HuH-7 (cell line): ENCODE measurements around the gene ENOX1.
"Not testable (repeated sequence)": the region's sequence is repeated elsewhere in the genome, so short reads cannot be mapped to it uniquely, and the experiment has no call there.

Experiments used
- DNase-seq: peaks from one replicate; pipeline ENCODE4 v3.0.0; 2011; ENCODE audit warnings: low spot score

ENOX1 gene

DNA sequence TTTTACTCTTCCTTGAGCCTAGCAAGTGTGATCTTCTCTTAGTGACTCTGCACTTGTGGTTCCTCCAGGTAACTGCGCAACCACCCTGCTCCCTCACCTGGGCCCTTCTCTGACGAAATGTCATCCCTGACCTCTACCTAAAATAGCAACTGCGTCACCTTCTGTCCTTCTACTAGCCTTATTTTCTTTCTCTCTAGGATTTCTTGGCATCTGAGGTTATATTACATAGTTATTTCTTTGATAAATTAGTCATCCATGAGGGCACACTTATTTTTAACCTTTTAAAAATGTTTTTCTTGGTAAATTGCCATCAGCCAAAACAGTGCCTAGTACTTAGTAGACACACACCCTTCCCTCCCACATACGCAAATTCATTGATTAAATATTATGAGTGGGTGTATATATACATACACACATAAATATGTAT, 355.5 kb downstream of the ENOX1 start:
- no peak for DNase-seq

DNA sequence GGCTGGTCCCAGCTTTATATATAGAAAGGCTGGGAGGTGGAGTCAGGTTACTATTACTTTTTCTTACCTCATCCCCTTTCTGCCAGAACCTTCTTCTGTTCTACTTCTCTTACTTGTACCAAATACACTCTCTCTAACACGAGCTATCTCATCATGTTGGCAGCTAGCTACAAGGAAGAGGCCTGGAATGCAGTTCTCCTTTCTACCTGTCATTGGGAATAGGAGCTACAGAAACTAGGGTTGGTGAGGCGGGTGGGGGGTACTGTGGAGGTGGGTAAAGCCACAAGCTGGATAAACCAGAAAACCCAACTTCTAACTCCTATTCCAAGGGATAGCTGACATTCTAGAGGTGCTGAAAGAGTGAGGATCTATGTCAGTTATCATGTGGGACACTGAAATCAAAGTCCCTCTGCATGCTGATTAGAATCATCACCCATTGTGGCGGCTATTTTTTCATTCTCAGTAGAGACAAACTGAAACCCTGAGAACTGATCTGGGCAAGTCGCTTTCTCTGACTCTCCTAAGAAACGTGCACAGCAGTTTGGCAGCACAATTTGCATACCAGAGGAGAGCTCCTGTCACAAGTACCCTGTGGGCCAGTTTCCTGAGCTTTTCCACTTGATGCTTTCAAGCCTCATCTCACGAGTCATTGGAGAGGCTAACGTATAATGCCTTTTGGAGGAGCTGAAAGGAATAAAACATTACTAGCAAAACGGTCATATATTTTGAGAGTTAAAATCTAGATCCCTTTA, 358.1 kb downstream of the ENOX1 start:
- DNase-seq, result no peak

DNA sequence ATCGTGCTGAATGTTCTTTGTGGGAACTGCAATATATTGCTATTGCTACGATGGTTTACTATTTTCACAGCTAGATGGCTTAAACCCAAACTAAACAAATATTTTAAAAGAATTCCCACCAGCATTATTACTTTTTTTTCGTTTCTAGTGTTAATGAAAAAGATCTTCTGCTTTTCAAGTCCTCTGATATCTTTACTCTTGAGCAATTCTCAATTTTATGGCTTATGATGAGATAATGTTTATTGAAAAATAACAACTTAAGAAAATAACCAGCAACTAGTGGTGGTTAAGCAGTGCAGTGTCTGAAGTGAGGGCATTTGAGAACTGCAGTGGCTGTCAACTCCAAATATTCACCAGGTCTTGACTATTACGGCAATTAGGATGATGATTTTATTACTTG, 360.4 kb downstream of the ENOX1 start:
- no peak for DNase-seq

- no peak for DNase-seq
Measured at GRCh38 chr13:43425234-43425633, 361.5 kb downstream of the ENOX1 start.

- DNase-seq, result no peak
Measured at GRCh38 chr13:43424412-43424811, 362.4 kb downstream of the ENOX1 start.

- no peak for DNase-seq
Measured at GRCh38 chr13:43422116-43422515, 364.7 kb downstream of the ENOX1 start.

GRCh38 chr13:43416842-43417241, 369.9 kb downstream of the ENOX1 start:
- DNase-seq, result not testable (repeated sequence)

GRCh38 chr13:43416408-43416807, 370.4 kb downstream of the ENOX1 start:
- DNase-seq, result not testable (repeated sequence)

DNA sequence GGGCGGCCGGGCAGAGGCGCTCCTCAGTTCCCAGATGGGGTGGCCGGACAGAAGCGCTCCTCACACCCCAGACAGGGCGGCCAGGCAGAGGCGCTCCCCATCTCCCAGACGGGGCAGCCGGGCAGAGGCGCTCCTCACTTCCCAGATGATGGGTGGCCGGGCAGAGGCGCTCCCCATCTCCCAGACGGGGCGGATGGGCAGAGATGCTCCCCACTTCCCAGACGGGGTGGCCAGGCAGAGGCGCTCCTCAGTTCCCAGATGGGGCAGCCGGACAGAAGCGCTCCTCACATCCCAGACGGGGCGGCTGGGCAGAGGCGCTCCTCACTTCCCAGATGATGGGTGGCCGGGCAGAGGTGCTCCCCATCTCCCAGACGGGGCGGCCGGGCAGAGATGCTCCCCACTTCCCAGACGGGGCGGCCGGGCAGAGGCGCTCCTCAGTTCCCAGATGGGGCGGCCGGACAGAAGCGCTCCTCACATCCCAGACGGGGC, 370.8 kb downstream of the ENOX1 start:
- not testable (repeated sequence) for DNase-seq

DNA sequence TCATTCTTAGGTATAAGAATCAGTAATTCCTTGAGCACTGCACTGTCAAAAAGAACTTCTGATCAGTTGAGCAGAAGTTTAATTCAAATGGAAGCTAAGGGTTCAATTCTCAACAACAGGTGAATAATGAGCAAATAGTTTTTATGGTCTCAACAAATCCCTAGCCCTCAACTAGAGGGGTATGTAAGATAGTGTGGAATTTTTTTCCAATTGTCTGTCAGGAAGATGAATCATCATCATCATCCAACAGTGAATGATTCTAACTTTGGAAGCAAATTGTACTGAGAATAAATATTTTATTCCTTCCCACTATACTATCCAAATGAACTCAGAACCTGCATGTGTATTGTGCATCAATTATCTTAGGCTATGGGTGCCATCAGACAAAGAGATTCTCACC, 372.7 kb downstream of the ENOX1 start:
- DNase-seq, result no peak

GRCh38 chr13:43411741-43412140, 375.0 kb downstream of the ENOX1 start:
- no peak for DNase-seq

DNA sequence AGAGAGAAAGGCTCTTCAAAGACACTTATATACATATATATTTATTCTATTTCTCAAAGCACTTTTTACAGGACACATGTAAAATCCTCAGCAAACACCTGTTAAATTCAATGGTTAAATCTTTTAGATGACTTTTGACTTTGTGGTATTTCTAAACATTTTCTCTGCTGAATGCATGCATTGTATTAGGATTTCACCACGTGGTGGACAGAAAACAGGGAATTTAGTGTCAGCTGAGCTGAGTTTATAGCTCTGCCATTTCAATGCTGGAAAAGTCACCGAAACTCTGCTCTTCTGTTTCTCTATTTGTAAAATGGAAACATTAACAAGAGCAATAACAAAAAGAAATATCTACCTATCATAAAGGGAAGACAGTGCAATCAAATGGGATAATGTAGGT, 375.6 kb downstream of the ENOX1 start:
- DNase-seq, result no peak

- no peak for DNase-seq
Measured at GRCh38 chr13:43408274-43408673, 378.5 kb downstream of the ENOX1 start.

DNA sequence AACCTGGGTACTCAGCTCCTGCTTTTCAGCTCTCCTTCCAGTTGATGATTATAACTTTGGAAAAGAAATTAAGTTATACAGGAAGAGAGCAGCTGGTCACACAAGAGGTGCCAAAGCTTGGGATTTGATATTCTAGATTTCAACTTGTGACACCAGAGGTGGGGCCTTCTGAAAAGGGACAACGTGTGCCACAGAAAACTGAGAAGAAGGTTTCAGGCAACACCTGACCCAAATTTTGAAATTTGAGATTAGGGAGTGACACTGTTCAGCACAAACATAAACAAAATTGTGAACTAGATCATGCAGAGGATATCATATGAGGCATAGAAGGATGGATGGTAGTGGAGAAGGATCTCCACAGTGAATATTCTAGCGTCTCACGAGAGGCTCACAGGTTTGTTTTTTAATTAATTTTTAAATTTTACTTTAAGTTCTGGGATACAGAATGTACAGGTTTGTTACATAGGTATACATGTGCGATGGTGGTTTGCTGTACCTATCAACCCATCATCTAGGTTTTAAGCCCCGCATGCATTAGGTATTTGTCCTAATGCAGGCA, 379.7 kb downstream of the ENOX1 start:
- DNase-seq, result no peak

DNA sequence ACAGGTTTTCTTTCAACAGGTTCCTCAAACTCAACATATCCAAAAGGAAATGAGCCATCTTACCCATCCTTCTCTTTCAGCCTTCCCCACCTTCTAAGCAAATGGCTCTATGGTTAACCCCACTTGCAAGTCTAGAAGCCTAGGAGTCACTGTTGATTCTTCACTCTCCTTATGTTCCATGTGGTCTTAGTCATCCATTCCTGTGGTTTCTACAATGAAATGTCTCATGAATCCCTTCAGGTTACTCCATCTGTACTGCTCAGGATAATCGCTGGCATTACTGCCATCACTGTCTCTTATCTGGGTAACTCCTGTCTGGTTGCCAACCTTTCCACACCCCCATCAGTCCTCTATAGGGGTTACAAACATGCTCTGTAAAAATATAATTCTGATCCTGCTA, 381.3 kb downstream of the ENOX1 start:
- DNase-seq, result no peak

DNA sequence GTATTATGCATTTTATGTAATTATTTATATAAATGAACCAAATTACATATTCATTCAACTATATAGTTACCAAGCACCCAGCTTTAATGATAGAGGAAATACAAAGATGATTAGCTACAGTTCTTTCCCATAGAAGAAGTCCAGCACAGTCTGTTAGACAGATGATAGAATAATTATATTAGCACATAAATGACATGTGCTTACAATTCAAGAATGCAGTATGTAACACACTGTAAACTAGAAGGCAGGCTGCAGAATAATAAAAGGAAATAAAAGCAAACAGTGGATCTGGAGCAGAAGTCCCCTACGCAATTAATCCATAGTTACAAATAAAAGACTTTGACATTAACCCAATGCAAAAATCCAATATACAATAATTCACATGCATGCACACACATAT, 384.4 kb downstream of the ENOX1 start:
- DNase-seq, result no peak

- DNase-seq, result no peak
Measured at GRCh38 chr13:43401361-43401760, 385.4 kb downstream of the ENOX1 start.

GRCh38 chr13:43397111-43397510, 389.7 kb downstream of the ENOX1 start:
- DNase-seq, result no peak

GRCh38 chr13:43391036-43391435, 395.7 kb downstream of the ENOX1 start:
- no peak for DNase-seq

- DNase-seq, result no peak
Measured at GRCh38 chr13:43390619-43391018, 396.2 kb downstream of the ENOX1 start.

GRCh38 chr13:43389983-43390382, 396.8 kb downstream of the ENOX1 start:
- no peak for DNase-seq

DNA sequence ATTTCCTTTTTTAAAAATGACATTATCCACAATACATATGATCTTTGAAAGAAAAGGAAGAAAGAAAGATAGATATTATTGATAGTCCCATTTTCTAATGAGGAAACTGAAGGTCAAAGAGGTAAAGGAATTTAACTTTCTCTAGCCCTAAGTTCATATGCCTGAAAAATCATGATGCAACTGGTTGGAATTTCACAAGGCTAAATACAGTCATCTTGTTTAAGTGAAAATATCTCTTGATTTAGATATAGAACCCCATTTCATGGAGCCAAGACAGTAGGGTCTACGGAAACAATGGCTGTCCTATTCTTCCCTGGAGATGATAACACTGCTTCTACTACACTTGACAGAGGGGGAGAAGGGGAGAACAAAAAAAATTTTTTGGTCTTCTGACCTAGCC, 397.2 kb downstream of the ENOX1 start:
- no peak for DNase-seq

GRCh38 chr13:43388282-43389034, 398.3 kb downstream of the ENOX1 start:
- no peak for DNase-seq
